ENCODE data around the gene HMG20A. TPM values are rescaled to one million over a fixed set of nuclear protein-coding genes. Genes with fewer than 3 reads are reported as not detected.

Gene HMG20A
- polyA plus RNA-seq, 3 donors: 11.6 to 26.4 (median 17.7) TPM

DNA sequence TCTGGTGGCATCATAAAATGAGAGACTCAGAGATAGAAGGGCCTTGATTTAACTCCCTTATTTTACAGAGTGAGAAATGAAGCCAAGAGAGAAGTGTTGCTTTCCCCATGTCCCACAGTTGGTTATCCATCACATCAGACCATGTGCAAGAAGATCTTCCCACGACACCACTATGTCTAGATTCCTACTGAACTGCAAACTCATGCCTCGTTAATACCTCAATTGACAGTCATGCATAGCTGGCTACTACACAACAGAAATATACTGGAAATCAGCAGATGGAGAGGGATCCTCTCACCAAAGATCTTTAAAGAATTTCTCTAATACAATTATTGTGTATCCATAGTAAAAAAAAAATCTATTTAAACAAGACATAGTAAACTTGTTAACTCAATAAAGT, 34.1 kb upstream of the HMG20A start:
- intact Hi-C loops (cut with micrococcal nuclease): no loop called here
- Histone ChIP-seq H3K36me3 (replicated peaks in 1 of 2; ENCODE audit: control insufficient read depth in 1 of 2, insufficient read depth in 2 of 2, low read length in 2 of 2) (no peaks in the 10 kb centered on the region), H3K9me3 (replicated peaks in 1 of 2; ENCODE audit: control insufficient read depth in 1 of 2, insufficient read depth in 1 of 2, low read length in 2 of 2) (no peaks in the 10 kb centered on the region), H3K9ac (ENCODE audit: insufficient read depth, low read length, poor library complexity, severe bottlenecking) (no peak overlapping the region), H3K79me2 (ENCODE audit: insufficient read depth, low read length) (no peaks in the 10 kb centered on the region), H3K4me3 (replicated peaks in 1 of 3; ENCODE audit: low read depth in 2 of 3, low read length in 3 of 3) (no peak overlapping the region), H3K4me2 (replicated peaks; ENCODE audit: extremely low read depth, low read length, poor library complexity, severe bottlenecking) (no peak overlapping the region), H4K20me1 (ENCODE audit: insufficient read depth, low read length) (peaks cover 7% of the 10 kb centered on the region), H3K27me3 (ENCODE audit: control insufficient read depth in 2 of 2, insufficient read depth in 2 of 2, low read length in 2 of 2) (no peaks in the 10 kb centered on the region), H3K4me1 (ENCODE audit: control insufficient read depth in 1 of 2, insufficient read depth in 2 of 2, low read length in 2 of 2) (peaks cover 5 to 16% of the 10 kb centered on the region in 2 donors), H3K27ac (ENCODE audit: low read depth in 1 of 2, low read length in 2 of 2) (no peak overlapping the region), H2AFZ (ENCODE audit: insufficient read depth, low read depth, low read length, poor library complexity, severe bottlenecking) (no peak overlapping the region)
- peaks cover 29% of the 10 kb centered on the region for H3K4me1 Mint-ChIP-seq
- no peak overlapping the region for H3K27ac Mint-ChIP-seq
- H3K27me3 Mint-ChIP-seq (ENCODE audit: low read depth in 3 of 3): peaks cover 0 to 3% (median 0%) of the 10 kb centered on the region in 3 donors
- WGBS (ENCODE audit: insufficient coverage): no CpG with 5 or more reads among the region's 2 CpGs
- no peak for DNase-seq
- TF ChIP-seq, protein P1, sequence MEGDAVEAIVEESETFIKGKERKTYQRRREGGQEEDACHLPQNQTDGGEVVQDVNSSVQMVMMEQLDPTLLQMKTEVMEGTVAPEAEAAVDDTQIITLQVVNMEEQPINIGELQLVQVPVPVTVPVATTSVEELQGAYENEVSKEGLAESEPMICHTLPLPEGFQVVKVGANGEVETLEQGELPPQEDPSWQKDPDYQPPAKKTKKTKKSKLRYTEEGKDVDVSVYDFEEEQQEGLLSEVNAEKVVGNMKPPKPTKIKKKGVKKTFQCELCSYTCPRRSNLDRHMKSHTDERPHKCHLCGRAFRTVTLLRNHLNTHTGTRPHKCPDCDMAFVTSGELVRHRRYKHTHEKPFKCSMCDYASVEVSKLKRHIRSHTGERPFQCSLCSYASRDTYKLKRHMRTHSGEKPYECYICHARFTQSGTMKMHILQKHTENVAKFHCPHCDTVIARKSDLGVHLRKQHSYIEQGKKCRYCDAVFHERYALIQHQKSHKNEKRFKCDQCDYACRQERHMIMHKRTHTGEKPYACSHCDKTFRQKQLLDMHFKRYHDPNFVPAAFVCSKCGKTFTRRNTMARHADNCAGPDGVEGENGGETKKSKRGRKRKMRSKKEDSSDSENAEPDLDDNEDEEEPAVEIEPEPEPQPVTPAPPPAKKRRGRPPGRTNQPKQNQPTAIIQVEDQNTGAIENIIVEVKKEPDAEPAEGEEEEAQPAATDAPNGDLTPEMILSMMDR (IDR thresholded peaks at IDR 0.05): no peak
- H3K36me3 Mint-ChIP-seq: no peaks in the 10 kb centered on the region
- peaks cover 0 to 1% (median 0%) of the 10 kb centered on the region in 7 donors for H3K9me3 Mint-ChIP-seq
- no peak overlapping the region for H3K4me3 Mint-ChIP-seq

DNA sequence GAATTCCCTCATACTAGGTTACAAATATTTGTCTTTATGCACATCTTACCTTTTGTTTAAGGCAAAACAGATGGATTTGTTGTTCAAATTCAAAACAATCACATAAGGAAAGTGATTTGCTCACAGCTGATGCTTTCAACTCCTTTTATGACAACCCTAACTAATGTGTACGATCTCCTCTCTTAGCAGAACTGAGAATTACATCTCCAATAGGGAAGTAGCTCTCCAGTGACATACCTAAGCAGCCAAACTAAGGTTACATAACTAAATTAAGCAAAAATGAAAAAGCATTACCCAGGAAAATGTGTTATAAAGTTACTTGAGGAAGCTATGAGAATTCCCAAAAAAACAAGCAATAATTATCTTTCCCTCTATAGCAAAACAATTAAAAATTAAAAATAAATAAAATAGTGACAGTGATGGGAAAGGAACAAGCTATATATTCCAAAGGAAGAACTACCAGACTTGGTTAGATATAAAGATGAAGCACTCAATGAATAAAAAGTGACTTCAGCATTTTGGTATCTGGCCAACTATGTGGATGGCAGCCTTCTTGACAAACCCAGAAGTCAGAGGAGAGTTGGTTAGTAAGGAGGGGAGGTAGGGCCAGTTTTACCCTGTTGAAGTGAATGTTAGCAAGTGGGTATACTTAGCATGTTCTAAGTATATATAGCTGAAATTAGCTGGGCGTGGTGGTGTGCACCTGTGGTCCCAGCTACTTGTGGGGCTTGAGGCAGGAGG, 33.2 kb upstream of the HMG20A start:
- no peak overlapping the region for H3K27ac ChIP-seq (ENCODE audit: low read depth in 1 of 2, low read length in 2 of 2)
- 89% methylated on average over 1 of the region's 2 CpGs for WGBS (ENCODE audit: insufficient coverage)
- no peaks in the 10 kb centered on the region for H3K36me3 ChIP-seq (replicated peaks in 1 of 2; ENCODE audit: control insufficient read depth in 1 of 2, insufficient read depth in 2 of 2, low read length in 2 of 2)
- Mint-ChIP-seq H3K9me3 (peaks cover 0 to 1% (median 0%) of the 10 kb centered on the region in 7 donors), H3K27ac (peak overlapping the region in 2 of 7 donors; percentile 52 to 72), H3K27me3 (ENCODE audit: low read depth in 3 of 3) (peaks cover 0 to 3% (median 0%) of the 10 kb centered on the region in 3 donors), H3K36me3 (peaks cover 0 to under 1% of the 10 kb centered on the region in 2 donors), H3K4me3 (no peak overlapping the region), H3K4me1 (peaks cover 30% of the 10 kb centered on the region)
- TF ChIP-seq, protein P1 (IDR thresholded peaks at IDR 0.05): no peak
- peak; percentile 2 to 10 (median 6) for DNase-seq
- no peak overlapping the region for H3K4me2 ChIP-seq (replicated peaks; ENCODE audit: extremely low read depth, low read length, poor library complexity, severe bottlenecking)
- H3K79me2 ChIP-seq (ENCODE audit: insufficient read depth, low read length): no peaks in the 10 kb centered on the region
- H3K4me1 ChIP-seq (ENCODE audit: control insufficient read depth in 1 of 2, insufficient read depth in 2 of 2, low read length in 2 of 2): peaks cover 5 to 16% of the 10 kb centered on the region in 2 donors
- no peak overlapping the region for H3K4me3 ChIP-seq (replicated peaks in 1 of 3; ENCODE audit: low read depth in 2 of 3, low read length in 3 of 3)
- H3K27me3 ChIP-seq (ENCODE audit: control insufficient read depth in 2 of 2, insufficient read depth in 2 of 2, low read length in 2 of 2): no peaks in the 10 kb centered on the region
- peaks cover 7% of the 10 kb centered on the region for H4K20me1 ChIP-seq (ENCODE audit: insufficient read depth, low read length)
- intact Hi-C loops (cut with micrococcal nuclease): no loop called here
- no peak overlapping the region for H2AFZ ChIP-seq (ENCODE audit: insufficient read depth, low read depth, low read length, poor library complexity, severe bottlenecking)
- no peak overlapping the region for H3K9ac ChIP-seq (ENCODE audit: insufficient read depth, low read length, poor library complexity, severe bottlenecking)
- H3K9me3 ChIP-seq (replicated peaks in 1 of 2; ENCODE audit: control insufficient read depth in 1 of 2, insufficient read depth in 1 of 2, low read length in 2 of 2): no peaks in the 10 kb centered on the region

Measured in CD14-positive monocyte (primary cell).